Right atrium auricular region (tissue), 2 donors: Measurements from ENCODE around the gene PCSK2. TPM values are rescaled to one million over a fixed set of nuclear protein-coding genes. Genes with fewer than 3 reads are reported as not detected.

Experiments
- DNase-seq: peaks from one replicate; pipeline ENCODE4 v3.0.0-alpha.2; 2019; ENCODE audit warnings: low spot score
- H3K27ac ChIP-seq, 2 donors: fragments of 200-600 bp; sonication (generic); 1 replicate in 1 of 2; 2 replicates in 1 of 2; pipeline ENCODE4 v1.5.1; 2016 to 2019
- H3K27me3 ChIP-seq, 2 donors: fragments of 200-600 bp; sonication (generic); one replicate each; pipeline versions ENCODE4 v1.5.1 to v1.6.0; 2017 to 2019
- H3K36me3 ChIP-seq: fragments of 200-600 bp; sonication (generic); one replicate; pipeline ENCODE4 v1.5.1; 2016
- H3K4me1 ChIP-seq, 2 donors: fragments of 200-600 bp; sonication (generic); one replicate each; pipeline versions ENCODE4 v1.5.1 to v1.6.0; 2017 to 2019
- H3K4me3 ChIP-seq, 2 donors: fragments of 200-600 bp; sonication (generic); 1 replicate in 1 of 2; 2 replicates in 1 of 2; pipeline ENCODE4 v1.5.1; 2017 to 2019; ENCODE audit warnings: mild to moderate bottlenecking in 1 of 2, moderate library complexity in 1 of 2
- H3K9me3 ChIP-seq, 2 donors: fragments of 200-600 bp; sonication (generic); one replicate each; pipeline ENCODE4 v1.5.1; 2019
- CTCF ChIP-seq, 2 donors: fragments of 200-600 bp; sonication (generic); IDR thresholded peaks; one replicate each; pipeline ENCODE4 v1.5.1; 2019; ENCODE audit warnings: antibody characterized with exemption in 2 of 2
- total RNA-seq, 2 donors: library from RNA; depleted of rRNA; stranded (reverse); fragments of >200 nt; gene quantifications; one replicate each; pipeline ENCODE4 v1.1.0, GENCODE V29; 2016

The PCSK2 gene
- total RNA-seq, 2 donors from 2014 or later, result 1.6 to 2.6 TPM

GRCh38 chr20:17511401-17511800, 284.6 kb downstream of the PCSK2 start:
- DNase-seq, result no peak
- Histone ChIP-seq H3K4me3 (no peak overlapping the region), H3K4me1 (no peaks in the 10 kb centered on the region), H3K36me3 (no peaks in the 10 kb centered on the region), H3K27me3 (no peaks in the 10 kb centered on the region), H3K27ac (no peak overlapping the region), H3K9me3 (no peaks in the 10 kb centered on the region)
- no peak for TF ChIP-seq CTCF (IDR thresholded peaks at IDR 0.05)

GRCh38 chr20:17513939-17514338, 287.1 kb downstream of the PCSK2 start:
- TF ChIP-seq CTCF (IDR thresholded peaks at IDR 0.05), result no peak
- Histone ChIP-seq H3K9me3 (no peaks in the 10 kb centered on the region), H3K27ac (no peak overlapping the region), H3K36me3 (no peaks in the 10 kb centered on the region), H3K27me3 (no peaks in the 10 kb centered on the region), H3K4me1 (no peaks in the 10 kb centered on the region), H3K4me3 (no peak overlapping the region)
- no peak for DNase-seq

- TF ChIP-seq CTCF (IDR thresholded peaks at IDR 0.05), result no peak
- no peak for DNase-seq
- no peaks in the 10 kb centered on the region for H3K36me3 ChIP-seq
- no peak overlapping the region for H3K4me3 ChIP-seq
- H3K27ac ChIP-seq, result no peak overlapping the region
- no peaks in the 10 kb centered on the region for H3K27me3 ChIP-seq
- H3K9me3 ChIP-seq, result no peaks in the 10 kb centered on the region
- no peaks in the 10 kb centered on the region for H3K4me1 ChIP-seq
Observed at GRCh38 chr20:17515053-17515452, 288.2 kb downstream of the PCSK2 start.

GRCh38 chr20:17518339-17519052, 291.7 kb downstream of the PCSK2 start:
- no peaks in the 10 kb centered on the region for H3K36me3 ChIP-seq
- no peak overlapping the region for H3K4me3 ChIP-seq
- H3K27me3 ChIP-seq, result no peaks in the 10 kb centered on the region
- H3K27ac ChIP-seq, result no peak overlapping the region
- no peaks in the 10 kb centered on the region for H3K4me1 ChIP-seq
- TF ChIP-seq CTCF (IDR thresholded peaks at IDR 0.05), result no peak
- no peak for DNase-seq
- H3K9me3 ChIP-seq, result no peaks in the 10 kb centered on the region

GRCh38 chr20:17519606-17520285, 292.9 kb downstream of the PCSK2 start:
- Histone ChIP-seq H3K27me3 (no peaks in the 10 kb centered on the region), H3K4me3 (no peak overlapping the region), H3K4me1 (no peaks in the 10 kb centered on the region), H3K9me3 (no peaks in the 10 kb centered on the region), H3K27ac (no peak overlapping the region), H3K36me3 (no peaks in the 10 kb centered on the region)
- TF ChIP-seq CTCF (IDR thresholded peaks at IDR 0.05), result no peak
- no peak for DNase-seq
